SU-DHL-6 (cell line): ENCODE data around the gene ALAS1.

Source experiments
- H2AFZ ChIP-seq: fragments of 200-600 bp; sonication (generic); 2 replicates; pipeline ENCODE4 v1.6.1; 2014; ENCODE audit warnings: low read depth, mild to moderate bottlenecking, moderate library complexity, mixed read lengths, antibody characterized with exemption, low read length; ENCODE audit not compliant: severe bottlenecking
- H3F3A ChIP-seq: fragments of 200-600 bp; shearing (Covaris generic); 2 replicates; pipeline ENCODE4 v1.6.0; 2016; ENCODE audit warnings: antibody characterized with exemption, mild to moderate bottlenecking; ENCODE audit not compliant: insufficient read depth
- H3K27ac ChIP-seq: fragments of 200-600 bp; sonication (generic); 2 replicates; pipeline ENCODE4 v1.5.1; 2016; ENCODE audit warnings: low read depth, mild to moderate bottlenecking, low read length, moderate library complexity, mixed read lengths
- H3K27me3 ChIP-seq: fragments of 200-600 bp; sonication (generic), shearing (Covaris generic); 2 replicates; pipeline ENCODE4 v1.6.0; 2014; ENCODE audit warnings: mild to moderate bottlenecking, low read length
- H3K36me3 ChIP-seq: fragments of 200-600 bp; sonication (generic); 2 replicates; pipeline ENCODE4 v1.6.1; 2014; ENCODE audit warnings: mild to moderate bottlenecking, low read length, mixed read lengths
- H3K4me2 ChIP-seq: fragments of 300-600, 200-600 bp; shearing (Covaris generic), sonication (generic); 2 replicates; pipeline ENCODE4 v1.6.0; 2014; ENCODE audit warnings: low read length, low read depth, mild to moderate bottlenecking; ENCODE audit not compliant: poor library complexity, severe bottlenecking
- H3K4me3 ChIP-seq: fragments of 200-600 bp; sonication (generic); 2 replicates; pipeline ENCODE4 v1.5.1; 2014; ENCODE audit warnings: antibody characterized with exemption, low read length, mild to moderate bottlenecking, mixed read lengths; ENCODE audit not compliant: insufficient read depth, poor library complexity, severe bottlenecking
- H3K79me2 ChIP-seq: fragments of 200-600 bp; sonication (generic); 2 replicates; pipeline ENCODE4 v1.6.1; 2014; ENCODE audit warnings: mild to moderate bottlenecking, low read length, moderate library complexity; ENCODE audit not compliant: insufficient read depth
- H3K9ac ChIP-seq: fragments of 200-600 bp; sonication (generic); 2 replicates; pipeline ENCODE4 v1.7.0; 2014; ENCODE audit warnings: mild to moderate bottlenecking, low read length
- H3K9me2 ChIP-seq: fragments of 200-600 bp; sonication (generic); replicated peaks from 2 replicates; pipeline ENCODE4 v1.6.1; 2014; ENCODE audit warnings: low read length; ENCODE audit not compliant: insufficient read depth
- H3K9me3 ChIP-seq: fragments of 200-600 bp; sonication (generic); 2 replicates; pipeline ENCODE4 v1.6.1; 2014; ENCODE audit warnings: low read length, mixed read lengths; ENCODE audit not compliant: insufficient read depth
- H4K20me1 ChIP-seq: fragments of 200-600 bp; sonication (generic); 2 replicates; pipeline ENCODE4 v1.6.1; 2014; ENCODE audit warnings: low read depth, mild to moderate bottlenecking, antibody characterized with exemption, low read length, moderate library complexity, mixed read lengths
- EZH2phosphoT487 ChIP-seq: fragments of 200-600 bp; sonication (generic), shearing (Covaris generic); conservative IDR thresholded peaks from 2 replicates; pipeline ENCODE4 v1.6.1; 2018; ENCODE audit warnings: mild to moderate bottlenecking, antibody characterized with exemption, low read length, moderate library complexity, mixed read lengths
- TF ChIP-seq, protein P1 (sequence below): fragments of 200-600 bp; sonication (generic); IDR thresholded peaks from one replicate; pipeline ENCODE4 v1.5.1; 2017; ENCODE audit warnings: antibody characterized with exemption, mild to moderate bottlenecking, low read length, moderate library complexity; ENCODE audit not compliant: insufficient read depth, poor library complexity, severe bottlenecking

Gene ALAS1

DNA sequence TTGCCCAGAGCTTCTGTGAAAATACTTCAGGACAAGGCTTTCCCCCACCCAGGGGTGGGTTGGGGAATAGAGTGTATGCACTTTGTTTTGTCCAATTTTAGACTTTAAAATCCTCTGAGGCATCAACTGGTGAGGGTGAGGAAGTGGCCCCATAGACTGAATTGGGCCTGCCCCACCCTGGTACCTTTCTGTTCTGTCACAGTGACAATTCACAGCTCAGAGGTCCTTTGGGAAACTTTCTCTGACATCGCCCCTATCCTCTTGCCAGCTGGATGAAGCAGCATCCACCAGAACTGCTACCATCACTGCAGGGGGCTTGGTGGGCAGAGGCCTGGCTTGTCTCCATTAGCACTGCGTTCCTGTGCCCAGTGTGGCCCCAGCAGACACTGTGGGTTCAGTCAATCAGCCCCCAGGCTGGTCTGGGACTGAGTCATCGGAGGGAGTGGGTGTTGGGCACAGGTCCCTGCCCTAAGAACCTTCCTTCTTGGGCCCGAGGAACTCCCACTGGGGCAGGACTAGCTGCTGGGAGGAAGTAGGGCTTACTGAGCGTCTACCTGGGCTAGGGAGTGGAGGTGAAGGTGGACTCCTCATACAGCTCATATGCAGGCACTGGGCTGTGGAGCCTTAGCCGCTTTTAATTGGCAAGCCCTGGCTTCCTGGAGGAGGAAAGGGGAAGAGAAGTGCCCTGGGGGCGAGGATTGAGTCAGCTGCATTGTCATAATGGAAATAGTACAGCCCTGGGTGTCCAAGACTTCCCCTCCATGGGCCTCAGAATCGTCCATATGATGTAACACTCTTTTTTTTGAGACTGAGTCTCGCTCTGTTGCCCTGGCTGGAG is 46.0 kb downstream of the ALAS1 start:
- no peaks in the 10 kb centered on the region for H3K36me3 ChIP-seq
- no peaks in the 10 kb centered on the region for H3K27me3 ChIP-seq
- H3K79me2 ChIP-seq: no peaks in the 10 kb centered on the region
- H2AFZ ChIP-seq: no peak overlapping the region
- no peak overlapping the region for H3K4me2 ChIP-seq
- no peaks in the 10 kb centered on the region for H3F3A ChIP-seq
- TF ChIP-seq, protein P1, sequence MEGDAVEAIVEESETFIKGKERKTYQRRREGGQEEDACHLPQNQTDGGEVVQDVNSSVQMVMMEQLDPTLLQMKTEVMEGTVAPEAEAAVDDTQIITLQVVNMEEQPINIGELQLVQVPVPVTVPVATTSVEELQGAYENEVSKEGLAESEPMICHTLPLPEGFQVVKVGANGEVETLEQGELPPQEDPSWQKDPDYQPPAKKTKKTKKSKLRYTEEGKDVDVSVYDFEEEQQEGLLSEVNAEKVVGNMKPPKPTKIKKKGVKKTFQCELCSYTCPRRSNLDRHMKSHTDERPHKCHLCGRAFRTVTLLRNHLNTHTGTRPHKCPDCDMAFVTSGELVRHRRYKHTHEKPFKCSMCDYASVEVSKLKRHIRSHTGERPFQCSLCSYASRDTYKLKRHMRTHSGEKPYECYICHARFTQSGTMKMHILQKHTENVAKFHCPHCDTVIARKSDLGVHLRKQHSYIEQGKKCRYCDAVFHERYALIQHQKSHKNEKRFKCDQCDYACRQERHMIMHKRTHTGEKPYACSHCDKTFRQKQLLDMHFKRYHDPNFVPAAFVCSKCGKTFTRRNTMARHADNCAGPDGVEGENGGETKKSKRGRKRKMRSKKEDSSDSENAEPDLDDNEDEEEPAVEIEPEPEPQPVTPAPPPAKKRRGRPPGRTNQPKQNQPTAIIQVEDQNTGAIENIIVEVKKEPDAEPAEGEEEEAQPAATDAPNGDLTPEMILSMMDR: no peak
- TF ChIP-seq EZH2phosphoT487: no peak
- no peak overlapping the region for H3K27ac ChIP-seq
- H3K4me3 ChIP-seq: no peak overlapping the region
- no peaks in the 10 kb centered on the region for H3K9me3 ChIP-seq
- no peak overlapping the region for H3K9ac ChIP-seq
- no peaks in the 10 kb centered on the region for H3K9me2 ChIP-seq
- no peaks in the 10 kb centered on the region for H4K20me1 ChIP-seq

- H3K4me3 ChIP-seq: peak within 1 kb of the TSS; percentile 39
- no peaks in the 10 kb centered on the region for H3K79me2 ChIP-seq
- no peaks in the 10 kb centered on the region for H3K9me2 ChIP-seq
- no peaks in the 10 kb centered on the region for H3K9me3 ChIP-seq
- peak within 1 kb of the TSS; percentile 61 for H3K4me2 ChIP-seq
- H4K20me1 ChIP-seq: no peaks in the 10 kb centered on the region
- TF ChIP-seq, protein P1: no peak
- no peaks in the 10 kb centered on the region for H3F3A ChIP-seq
- H3K27ac ChIP-seq: no peak within 1 kb of the TSS
- no peaks in the 10 kb centered on the region for H3K27me3 ChIP-seq
- H2AFZ ChIP-seq: peak within 1 kb of the TSS; percentile 68
- peak within 1 kb of the TSS; percentile 52 for H3K9ac ChIP-seq
- H3K36me3 ChIP-seq: no peaks in the 10 kb centered on the region
Observed at GRCh38 chr3:52245322-52246263, 47.6 kb downstream of the ALAS1 start, which contains the start of gene PPM1M. PPM1M (plus strand) TSS chr3:52245759; CDS start chr3:52245825, 66 bp downstream.

DNA sequence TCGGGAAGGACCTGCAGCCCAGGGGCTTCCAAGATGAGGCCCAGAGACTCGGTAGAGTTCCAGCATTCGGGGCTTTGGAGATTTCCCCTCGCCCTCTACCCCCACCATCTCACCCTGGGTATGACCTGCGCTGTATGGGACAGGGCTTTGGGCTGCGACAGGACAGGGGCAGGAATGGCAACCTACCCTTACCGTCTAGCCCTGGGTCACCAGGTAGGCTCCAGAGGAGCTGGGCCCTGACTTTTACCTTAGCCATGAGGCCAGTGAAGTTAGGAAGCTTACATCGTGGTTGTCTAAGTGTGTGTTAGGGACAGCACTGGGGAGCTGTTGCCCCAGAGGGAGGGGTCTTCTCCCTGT is 48.3 kb downstream of the ALAS1 start:
- Histone ChIP-seq H3K27ac (no peak overlapping the region), H3K4me3 (peak overlapping the region; percentile 39), H3K9me2 (no peaks in the 10 kb centered on the region), H3K79me2 (no peaks in the 10 kb centered on the region), H3K9ac (peak overlapping the region; percentile 52), H3K27me3 (no peaks in the 10 kb centered on the region), H3F3A (no peaks in the 10 kb centered on the region), H3K4me2 (peak overlapping the region; percentile 61), H3K9me3 (no peaks in the 10 kb centered on the region), H2AFZ (no peak overlapping the region), H3K36me3 (no peaks in the 10 kb centered on the region), H4K20me1 (no peaks in the 10 kb centered on the region)
- no peak for TF ChIP-seq EZH2phosphoT487
- TF ChIP-seq, protein P1: no peak
